ENCODE measurements around the gene ABCA13.
"Not testable (repeated sequence)": the region's sequence is repeated elsewhere in the genome, so short reads cannot be mapped to it uniquely, and the experiment has no call there.

Gene ABCA13

DNA sequence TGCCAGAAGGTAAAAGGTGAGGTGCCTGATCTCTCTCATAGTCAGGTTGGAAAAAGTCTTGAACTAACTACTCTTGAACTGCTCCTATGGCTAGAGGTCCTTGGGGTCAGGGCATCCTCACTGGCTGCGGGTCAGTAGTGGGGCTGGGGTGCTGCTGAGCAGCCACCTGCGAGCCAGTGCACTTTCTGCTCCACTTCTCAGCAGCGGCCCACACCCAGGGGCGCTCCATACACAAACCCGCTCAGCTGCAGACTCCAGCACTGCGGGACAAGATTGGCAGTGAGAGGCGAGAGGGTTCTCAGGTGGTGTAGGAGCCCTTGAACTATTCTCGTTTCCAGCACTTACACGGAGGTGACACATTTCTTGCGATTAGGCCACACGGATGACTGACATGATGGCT is 6.0 kb downstream of the ABCA13 start:
- no peak for DNase-seq

DNA sequence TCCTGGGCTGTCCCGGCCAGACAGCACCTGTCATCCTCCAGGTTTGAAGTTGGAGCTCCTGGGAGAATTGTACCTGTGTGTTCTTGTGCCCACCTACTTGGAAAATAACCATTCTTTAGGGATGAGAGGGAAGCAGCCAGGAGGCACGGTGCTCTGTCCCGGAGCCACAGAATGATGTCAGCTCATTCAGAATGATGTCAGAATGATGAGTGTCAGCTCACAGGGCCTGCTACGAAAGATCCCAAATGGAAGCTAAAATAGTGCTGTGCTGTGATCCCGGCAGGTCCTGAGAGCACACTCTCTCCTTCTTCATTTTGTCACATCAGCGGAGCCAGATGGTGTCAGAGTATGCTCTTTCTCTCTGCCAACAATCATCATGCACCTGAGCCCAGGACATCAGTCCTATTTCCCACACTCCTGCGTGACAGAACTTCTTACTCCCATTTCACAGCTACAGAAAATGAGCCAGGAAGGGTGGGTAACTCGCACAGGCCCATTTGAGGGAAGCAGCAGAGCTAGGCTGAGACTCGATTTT is 8.3 kb downstream of the ABCA13 start:
- no peak for DNase-seq

DNA sequence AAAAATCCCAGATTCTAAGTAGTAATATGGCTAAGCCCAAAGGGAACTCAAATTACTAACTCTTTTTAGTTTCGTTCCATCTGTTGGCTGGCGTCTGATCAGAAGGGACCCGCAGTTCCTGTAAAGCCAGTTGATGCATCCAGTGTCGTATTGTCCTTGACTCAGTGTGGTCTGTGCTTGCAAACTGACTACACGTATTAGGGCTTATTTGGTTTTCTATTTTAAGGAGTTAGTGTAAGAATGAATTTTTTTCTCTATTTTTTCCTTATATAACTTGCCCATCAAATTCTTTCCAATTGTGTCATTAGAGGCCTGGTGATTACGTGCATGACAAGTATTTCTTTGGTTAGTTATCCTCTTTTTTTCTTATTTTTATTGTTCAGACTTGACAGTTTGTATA is 9.7 kb downstream of the ABCA13 start:
- DNase-seq = no peak

DNA sequence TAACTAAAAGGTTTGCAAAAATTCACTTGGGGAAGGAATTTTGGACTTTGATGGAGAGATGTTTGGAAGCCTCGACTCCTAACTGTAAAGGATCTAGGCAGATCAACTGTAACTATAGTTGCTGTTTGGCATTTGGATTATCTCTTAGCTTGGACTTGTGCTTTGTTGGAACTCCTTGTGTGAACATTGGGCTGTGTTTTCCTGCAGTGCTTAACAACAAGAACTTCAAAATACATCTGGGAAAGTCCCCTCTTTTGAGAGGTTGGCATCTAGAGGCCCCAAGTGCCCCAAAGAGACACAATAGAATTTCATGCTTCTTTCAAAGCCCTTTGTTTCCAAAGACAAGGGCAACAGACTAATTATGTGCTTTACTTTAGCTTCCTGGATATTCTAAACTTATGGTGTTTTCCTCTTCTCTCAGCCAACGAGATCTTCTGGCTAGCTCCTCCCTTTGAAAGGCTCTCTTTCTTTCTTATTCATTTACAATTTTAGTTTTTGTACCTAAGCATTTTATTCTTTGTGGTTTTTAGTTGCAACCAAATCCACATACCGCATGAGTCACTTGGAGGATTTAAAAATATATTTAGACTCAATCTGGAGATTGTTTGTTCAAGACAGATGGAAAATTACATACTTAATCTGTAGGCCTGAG is 11.6 kb downstream of the ABCA13 start:
- no peak for DNase-seq

DNA sequence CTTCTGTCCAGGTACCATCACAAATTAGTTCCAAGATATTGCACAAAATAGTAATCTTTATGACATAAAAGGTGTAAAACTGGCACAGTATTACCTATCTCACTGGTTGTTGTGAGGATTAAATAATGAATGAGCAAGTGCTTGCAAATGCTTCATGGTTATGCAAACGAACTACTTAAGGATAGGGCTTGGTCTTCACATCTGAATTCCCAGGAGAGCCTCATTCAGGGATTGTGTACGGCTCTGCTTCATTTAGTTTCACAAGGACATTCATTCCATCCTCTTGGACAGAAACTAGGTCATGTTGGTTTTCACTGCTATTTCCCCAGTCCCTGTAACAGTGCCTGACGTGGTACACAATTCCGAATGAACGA is 12.1 kb downstream of the ABCA13 start:
- DNase-seq = no peak

DNA sequence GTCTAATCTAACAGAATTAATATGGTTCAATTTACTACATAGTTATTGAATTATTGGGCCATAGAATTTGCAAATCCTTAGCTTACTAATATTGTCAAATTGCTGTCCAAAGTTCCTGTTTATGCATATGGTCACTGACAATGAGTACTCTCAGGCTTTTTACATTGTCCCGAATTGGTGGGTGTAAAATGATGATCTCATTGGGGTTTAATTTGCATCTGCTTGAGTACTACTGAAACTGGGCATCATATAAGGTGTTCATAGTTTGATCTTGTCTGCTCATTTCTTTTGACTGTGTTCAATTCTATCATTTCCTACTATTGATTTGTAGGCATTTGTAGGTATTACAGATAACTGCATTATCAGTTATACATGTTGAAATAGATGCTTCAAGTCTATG is 12.7 kb downstream of the ABCA13 start:
- DNase-seq = no peak

DNA sequence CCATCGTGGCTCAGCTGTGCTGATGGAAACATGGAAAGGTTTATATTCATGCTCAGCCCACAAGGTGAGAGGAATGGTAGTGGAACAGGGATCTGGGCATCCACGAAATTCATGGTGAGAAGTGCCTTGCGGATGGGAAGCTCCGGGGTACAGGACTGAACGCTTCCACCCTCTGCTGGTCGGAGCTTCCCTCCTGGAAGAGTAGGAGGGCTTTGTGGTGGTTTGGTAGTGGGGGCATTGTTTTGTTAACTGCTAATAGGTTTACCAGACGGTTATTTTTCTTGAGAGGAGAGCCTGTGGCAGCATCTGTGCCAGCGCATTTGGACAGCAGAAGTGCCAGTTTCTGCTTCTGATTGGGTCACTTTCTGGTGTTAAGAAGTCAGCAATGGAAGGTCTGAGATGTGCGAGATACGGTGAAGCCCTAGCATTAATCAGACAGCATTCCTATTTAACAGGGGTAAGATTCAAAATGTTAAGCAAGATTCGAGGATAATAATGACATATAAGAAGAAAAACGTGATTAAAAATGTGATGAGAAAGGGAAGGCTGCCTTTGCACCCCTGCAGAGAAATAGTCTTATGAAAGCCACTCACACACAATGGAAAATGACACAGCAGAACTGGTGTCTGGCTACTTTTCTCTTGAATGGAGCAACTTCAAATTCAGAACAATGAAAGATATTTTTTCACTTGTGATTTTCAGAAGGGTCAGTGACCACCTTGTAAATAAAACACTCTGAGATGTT is 17.7 kb downstream of the ABCA13 start:
- DNase-seq = no peak

DNA sequence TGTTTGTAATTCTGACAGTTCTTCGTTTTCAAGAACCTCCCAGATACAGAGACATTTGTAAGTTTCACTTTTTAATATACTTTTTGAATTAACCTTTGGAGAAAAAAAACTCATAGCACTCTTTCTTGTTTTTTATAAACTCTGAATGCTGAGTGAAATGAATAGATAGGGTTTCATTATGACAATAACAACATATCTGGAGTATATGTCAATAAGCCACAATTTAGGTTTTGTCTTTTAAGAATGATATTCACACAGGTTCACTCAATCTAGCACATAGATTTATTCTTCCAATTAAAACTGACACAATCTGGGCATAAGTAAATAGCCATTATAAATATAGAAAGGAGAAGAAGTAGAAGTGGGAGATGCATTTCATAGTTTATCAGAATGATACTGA is 21.7 kb downstream of the ABCA13 start:
- DNase-seq = no peak

DNA sequence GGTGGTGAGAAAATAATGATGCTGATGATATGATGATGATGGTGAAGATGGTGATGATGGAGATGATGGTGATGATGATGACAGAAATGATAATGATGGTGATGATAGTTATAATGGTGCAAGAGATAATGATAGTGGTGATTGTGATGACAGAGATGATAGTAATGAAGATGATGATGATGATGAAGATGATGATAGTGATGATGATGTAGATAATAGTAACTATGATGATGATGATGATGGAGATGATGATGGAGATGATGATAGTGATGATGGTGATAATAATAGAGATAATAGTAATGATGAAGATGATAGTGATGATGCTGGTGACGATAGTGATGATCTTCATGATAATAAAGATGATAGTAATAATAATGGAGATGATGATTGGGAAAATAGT is 22.2 kb downstream of the ABCA13 start:
- no peak for DNase-seq

DNA sequence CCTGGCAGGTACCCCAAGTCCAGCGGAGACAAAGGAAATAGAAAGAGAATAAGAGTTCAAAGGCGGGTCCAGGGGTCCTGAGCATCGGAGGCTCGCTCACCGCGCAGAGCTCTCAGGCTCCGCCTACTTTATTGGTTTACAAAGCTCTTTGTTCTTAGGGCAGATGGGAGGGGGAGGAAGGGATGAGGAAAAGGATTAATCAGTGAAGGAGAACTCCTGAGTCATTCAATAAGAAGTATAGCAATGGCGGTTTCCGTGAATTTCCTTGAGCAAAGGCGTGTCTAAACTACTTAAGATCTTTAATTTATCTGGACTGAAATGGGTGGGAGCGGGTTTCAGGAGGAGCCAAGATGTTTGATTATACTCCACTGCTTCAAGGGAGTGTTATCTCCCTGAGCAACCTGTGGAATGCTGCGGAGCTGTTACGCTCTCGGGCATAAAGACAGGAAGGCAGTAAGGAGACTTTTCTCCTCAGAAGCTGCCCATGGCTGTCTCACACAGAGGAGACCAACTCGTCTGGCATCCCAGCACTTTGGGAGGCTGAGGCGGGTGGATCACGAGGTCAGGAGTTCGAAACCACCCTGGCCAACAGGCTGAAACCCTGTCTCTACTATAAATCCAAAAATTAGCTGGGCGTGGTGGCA is 29.8 kb downstream of the ABCA13 start:
- not testable (repeated sequence) for DNase-seq

DNA sequence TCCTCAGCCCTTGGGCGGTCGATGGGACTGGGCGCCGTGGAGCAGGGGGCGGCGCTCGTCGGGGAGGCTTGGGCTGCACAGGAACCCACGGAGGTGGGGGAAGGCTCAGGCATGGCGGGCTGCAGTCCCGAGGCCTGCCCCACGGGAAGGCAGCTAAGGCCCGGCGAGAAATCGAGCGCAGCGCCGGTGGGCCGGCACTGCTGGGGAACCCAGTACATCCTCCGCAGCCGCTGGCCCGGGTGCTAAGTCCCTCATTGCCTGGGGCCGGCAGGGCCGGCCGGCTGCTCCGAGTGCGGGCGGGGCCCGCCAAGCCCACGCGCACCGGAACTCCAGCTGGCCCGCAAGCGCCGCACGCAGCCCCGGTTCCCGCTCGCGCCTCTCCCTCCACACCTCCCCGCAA is 31.7 kb downstream of the ABCA13 start:
- not testable (repeated sequence) for DNase-seq

DNA sequence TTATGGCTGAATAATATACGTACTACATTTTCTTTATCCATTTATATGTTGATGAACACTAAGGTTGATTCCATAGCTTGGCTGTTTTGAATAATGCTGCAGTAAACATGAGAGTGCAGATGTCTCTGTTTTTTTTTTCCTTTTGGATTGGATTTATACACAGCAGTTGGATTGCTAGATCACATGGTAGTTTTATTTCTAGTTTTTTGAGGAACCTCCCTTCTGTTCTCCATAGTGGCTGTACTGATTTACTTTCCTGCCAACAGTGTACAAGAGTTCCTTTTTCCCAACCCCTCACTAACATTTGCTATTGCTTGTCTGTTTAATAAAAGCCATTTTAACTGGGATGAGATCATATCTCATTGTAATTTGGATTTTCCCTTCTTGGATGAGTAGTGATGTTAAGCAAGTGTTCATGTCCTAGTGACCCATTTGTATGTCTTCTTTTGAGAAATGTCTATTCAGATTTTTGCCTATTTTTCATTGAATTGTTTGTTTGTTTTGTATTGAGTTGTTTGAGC is 36.0 kb downstream of the ABCA13 start:
- DNase-seq = no peak

DNA sequence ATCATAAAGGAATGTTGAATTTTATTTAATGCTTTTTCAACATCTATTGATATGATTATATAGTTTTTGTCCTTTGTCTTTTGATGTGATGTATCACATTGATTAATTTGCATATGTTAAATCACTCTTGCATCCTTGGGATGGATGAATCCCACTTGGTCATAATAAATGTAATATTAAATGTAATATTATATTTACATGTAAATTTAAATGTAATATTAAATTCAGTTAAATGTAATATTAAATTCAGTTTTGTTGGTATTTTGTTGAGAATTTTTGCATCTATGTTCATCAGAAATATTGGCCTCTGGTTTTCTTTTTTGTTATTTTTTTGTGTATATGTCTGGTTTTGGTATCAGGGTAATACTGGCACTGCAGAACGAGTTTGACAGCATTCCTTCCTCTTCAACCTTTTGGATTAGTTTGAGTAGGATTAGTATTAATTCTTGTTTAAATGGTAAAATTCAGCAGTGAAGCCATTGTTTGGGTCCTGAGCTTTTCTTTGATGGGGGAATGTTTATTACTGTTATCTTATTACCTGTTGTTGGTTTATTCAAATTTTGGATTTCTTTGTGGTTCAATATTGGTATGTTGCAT is 37.8 kb downstream of the ABCA13 start:
- DNase-seq = no peak

DNA sequence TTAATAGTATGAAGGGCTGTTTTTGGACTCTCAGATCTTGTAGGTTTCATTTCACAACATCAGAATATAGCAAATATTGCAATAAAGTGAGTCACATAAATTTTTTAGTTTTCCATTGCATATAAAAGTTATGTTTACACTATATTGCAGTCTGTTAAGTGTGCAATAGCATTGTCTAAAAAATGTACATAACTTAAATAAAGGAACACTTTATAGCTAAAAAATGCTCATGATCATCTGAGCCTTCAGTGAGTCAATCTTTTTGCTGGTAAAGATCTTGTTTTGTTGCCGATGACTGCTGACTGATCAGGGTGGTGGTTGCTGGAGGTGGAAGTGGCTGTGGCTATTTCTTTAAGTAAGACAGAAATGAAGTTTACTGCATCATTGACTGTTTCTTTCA is 42.0 kb downstream of the ABCA13 start:
- DNase-seq = no peak

DNA sequence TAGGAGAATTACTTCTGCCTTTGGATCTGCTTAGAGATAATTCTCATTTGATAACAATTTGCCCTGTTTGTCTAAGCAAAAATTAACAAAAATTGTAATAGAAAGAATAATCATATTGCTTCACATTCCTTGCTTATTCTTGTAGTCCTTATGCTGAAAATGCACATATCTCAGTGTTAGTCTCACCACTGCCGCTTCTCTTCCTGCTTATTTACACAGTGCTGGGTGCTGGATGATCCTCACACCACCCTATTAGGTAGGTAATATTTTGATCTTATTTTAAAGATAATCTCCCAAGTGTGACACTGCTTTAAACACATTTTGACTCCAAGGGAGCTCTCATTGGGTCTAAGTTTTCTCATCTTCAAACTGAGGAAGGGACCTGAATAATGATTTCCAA is 46.0 kb downstream of the ABCA13 start:
- no peak for DNase-seq

DNA sequence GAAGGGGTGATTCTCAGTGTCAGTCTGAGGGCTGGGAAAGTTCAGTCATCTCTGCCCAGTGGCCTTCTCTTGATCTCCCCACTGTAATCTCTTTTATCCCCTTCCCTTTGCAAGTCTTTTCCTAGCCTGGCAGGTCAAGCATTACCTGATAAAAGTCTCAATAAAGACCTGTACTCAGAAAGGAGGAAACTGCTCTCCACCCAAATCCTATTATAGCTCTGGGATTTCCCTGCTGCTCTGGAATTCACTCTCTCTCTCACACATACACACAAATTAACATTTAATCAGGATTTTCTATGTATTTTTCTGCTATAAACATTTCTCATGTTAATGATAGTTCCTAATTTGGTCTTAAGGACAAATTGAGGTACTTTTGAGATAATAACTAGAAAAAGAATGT is 46.5 kb downstream of the ABCA13 start:
- no peak for DNase-seq

DNA sequence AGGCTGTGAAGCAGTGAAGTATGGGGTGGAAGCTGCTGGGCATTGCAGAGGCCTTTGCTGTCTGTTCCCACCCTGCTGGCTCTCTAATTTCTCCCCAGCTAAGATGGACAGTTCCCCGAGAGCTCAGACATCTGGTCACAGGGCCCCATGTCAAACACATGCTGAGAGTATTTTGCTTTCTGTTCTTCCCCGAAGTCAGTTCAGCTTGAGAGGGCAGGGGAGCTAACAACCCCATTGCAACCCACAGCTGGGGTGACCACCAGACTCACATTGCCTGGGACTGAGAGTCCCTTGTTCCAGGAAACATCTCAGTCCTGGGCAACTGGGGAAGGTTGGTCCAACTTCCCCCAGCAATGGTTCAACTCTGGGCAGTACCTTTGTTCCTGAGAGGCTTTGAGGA is 52.8 kb downstream of the ABCA13 start:
- DNase-seq = no peak

DNA sequence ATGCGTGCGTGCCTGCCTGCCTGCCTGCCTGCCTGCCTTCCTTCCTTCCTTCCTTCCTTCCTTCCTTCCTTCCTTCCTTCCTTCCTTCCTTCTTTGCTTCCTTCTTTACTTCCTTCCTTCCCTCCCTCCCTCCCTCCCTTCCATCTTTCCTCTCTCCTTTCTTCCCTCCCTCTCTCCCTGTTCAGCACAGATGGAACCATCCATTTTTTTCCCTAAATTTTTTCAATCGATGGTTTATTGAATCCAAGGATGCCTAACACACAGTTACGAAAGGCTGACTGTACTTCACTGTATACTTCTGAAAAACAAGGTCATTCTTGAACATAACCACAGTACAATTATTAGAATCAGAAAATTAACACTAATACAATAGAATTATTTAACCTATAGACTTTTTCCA is 53.8 kb downstream of the ABCA13 start:
- DNase-seq = no peak

DNA sequence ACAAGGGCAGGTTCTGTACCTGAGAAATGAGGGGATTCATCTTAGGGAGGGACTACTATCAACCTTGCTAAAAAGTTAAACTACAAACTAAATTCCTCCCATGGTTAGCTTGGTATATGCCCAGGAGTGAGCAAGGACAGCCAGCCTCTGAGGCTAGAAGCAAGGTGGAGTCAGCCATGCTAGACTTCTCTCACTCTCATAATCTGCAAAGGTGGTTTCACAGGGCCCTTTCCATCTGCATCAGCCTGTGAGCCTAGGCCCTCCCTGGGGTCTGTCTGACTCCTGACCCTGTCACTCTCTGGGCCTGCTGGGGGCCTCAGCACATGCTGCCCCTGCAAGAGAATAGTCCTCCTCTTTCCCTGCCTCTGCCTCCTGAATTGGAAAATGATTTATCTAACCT is 66.1 kb downstream of the ABCA13 start:
- no peak for DNase-seq

DNA sequence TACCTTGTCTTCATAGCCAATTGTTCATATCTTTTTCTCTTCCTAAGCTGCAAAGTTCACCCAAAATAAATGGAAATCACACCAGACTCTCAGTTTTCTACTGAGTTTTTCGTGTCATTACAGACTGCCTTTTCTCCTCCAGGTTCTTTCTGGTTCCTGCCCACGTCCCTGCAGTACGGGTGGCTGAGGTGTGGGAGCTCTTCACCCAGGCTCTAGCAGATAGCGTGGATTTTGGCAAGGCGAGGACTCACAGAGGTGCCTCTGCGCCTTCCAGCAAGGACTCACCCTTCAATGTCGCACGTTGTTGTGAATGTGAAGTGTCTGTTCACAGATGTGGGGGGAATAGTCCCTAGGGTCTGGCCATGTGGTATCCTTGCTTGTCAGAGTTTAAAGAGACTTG is 71.6 kb downstream of the ABCA13 start:
- no peak for DNase-seq

DNA sequence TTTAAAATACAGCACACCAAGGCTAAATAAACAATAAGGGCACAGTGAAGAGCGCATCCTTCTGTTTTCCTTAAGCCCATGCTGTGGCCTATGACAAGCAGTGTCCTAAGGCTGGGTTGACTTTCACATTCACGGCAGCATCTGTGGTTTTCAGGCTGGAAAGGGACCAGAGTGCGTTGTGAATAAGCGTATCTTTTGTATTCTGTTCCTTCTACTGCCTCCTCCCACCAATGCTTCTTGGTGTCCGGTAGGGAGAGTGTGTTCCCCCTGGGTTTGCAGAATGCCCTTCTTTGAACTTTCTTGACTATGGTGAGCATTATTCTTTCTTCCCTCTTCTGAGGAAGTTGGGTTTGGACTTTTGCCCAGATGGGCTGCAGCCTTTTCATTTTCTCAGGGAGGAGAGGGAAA is 73.6 kb downstream of the ABCA13 start:
- no peak for DNase-seq

DNA sequence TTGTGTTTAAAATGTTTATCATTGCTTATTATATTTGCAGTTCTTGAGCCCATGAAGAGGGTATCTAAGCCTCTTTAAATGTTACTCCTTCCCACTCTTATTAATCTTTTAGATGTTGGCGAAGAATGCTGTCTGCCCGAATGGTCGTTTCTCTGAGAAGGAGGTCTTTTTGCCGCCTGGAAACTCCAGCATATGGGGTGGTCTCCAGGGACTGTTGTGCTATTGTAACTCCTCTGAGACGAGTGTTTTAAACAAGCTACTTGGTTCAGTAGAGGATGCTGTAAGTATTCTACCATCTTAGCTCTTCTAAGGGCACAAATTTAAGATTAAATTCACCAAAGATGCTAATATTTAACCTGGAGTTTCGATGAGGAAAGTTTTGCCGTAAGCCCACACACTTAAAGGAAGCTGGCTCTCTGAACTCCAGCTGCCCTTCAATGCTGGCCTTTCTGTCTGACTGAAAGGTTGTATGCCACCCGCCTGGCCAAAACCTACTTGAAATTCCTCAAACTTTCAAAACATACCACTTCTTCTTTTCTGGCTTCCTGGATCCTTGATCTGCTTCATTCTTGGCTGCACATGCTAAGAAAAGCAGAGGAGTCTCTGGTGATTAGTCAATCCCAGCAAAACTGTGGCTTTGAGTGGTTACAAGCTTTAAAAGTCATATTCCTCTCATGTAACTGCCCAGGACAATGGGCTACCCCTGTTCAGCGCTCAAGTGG is 74.7 kb downstream of the ABCA13 start:
- no peak for DNase-seq

DNA sequence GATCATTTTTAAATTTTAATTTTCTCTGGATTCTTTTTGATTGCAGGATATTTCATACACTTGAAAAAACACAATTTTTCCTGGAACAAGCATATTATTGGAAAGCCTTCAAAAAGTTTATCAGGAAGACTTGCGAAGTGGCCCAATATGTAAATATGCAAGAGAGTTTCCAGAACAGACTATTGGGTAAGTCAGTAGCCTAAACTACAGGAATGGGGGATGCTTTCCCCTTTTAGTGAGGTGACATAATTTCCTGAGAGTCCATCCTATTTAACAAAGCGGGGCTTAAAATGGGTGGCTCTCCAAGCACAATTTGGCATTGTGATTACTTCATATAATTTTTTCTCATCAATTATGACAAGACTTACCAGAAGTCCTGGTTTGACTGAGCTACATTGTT is 77.9 kb downstream of the ABCA13 start:
- DNase-seq = no peak

Data from activated gamma-delta T cell treated with Interleukin-2 at 50 U/mL for 16 hours (primary cell).